C4-2B (cell line): ENCODE results near the gene CR1L.
"Not testable (repeated sequence)": the region's sequence is repeated elsewhere in the genome, so short reads cannot be mapped to it uniquely, and the experiment has no call there.

Experiments
- H3K27ac ChIP-seq: fragments of 450-650 bp; 2 replicates; pipeline ENCODE4 v1.5.1; 2017
- CTCF ChIP-seq: fragments of 450-650 bp; conservative IDR thresholded peaks from 2 replicates; pipeline ENCODE4 v1.5.1; 2017; ENCODE audit warnings: mild to moderate bottlenecking
- ZFX ChIP-seq: fragments of 450-650 bp; IDR thresholded peaks from 2 replicates; pipeline ENCODE4 v1.6.1; 2017

CR1L gene

GRCh38 chr1:207644852-207645634 is at the start of gene CR1L:
TSS of gene CR1L (plus strand) at chr1:207645133. CDS start at chr1:207645234, 101 bp downstream.
- H3K27ac ChIP-seq = no peak within 1 kb of the TSS

GRCh38 chr1:207603777-207604176 is 41.2 kb upstream of the CR1L start:
- H3K27ac ChIP-seq = no peak overlapping the region
- no peak for TF ChIP-seq ZFX
- no peak for TF ChIP-seq CTCF

More at GRCh38 chr1:207644852-207645634, at the start of gene CR1L:
- TF ChIP-seq ZFX (no peak), CTCF (no peak)

- no peak for TF ChIP-seq CTCF
- no peak for TF ChIP-seq ZFX
- H3K27ac ChIP-seq = no peak overlapping the region
Measured at GRCh38 chr1:207605444-207606361, 39.2 kb upstream of the CR1L start.

- no peak for TF ChIP-seq ZFX
- TF ChIP-seq CTCF = no peak
- no peak overlapping the region for H3K27ac ChIP-seq
Measured at GRCh38 chr1:207606362-207606755, 38.6 kb upstream of the CR1L start.

GRCh38 chr1:207612762-207613161 is 32.2 kb upstream of the CR1L start:
- no peak overlapping the region for H3K27ac ChIP-seq
- TF ChIP-seq CTCF (no peak), ZFX (no peak)

- no peak overlapping the region for H3K27ac ChIP-seq
- TF ChIP-seq CTCF (peak; percentile 88), ZFX (no peak)
Measured at GRCh38 chr1:207619871-207620542, 24.9 kb upstream of the CR1L start.

GRCh38 chr1:207620543-207620893 is 24.4 kb upstream of the CR1L start:
- no peak overlapping the region for H3K27ac ChIP-seq
- TF ChIP-seq CTCF (peak; percentile 69), ZFX (no peak)

- H3K27ac ChIP-seq = not testable (repeated sequence)
Measured at GRCh38 chr1:207625504-207626071, 19.3 kb upstream of the CR1L start.
